Aorta (tissue), 5 donors: ENCODE results near the gene AFF2. TPM values are rescaled to one million over a fixed set of nuclear protein-coding genes. Genes with fewer than 3 reads are reported as not detected.
"Not testable (repeated sequence)": the region's sequence is repeated elsewhere in the genome, so short reads cannot be mapped to it uniquely, and the experiment has no call there.

Experiments
- ATAC-seq: fragments of 200-7000 bp; cut with Tn5 transposase; one replicate; pipeline ENCODE4 v1.9.1; 2022; ENCODE audit warnings: moderate library complexity; ENCODE audit not compliant: low FRiP score
- DNase-seq, 2 donors: peaks; one replicate each; pipeline ENCODE4 v3.0.0-alpha.2; 2020
- H3K27ac ChIP-seq, 2 donors: one replicate each; pipeline ENCODE4 v1.5.1; 2013; ENCODE audit warnings: low read length in 2 of 2, mild to moderate bottlenecking in 2 of 2, moderate library complexity in 2 of 2, control low read depth in 1 of 2, inconsistent platforms in 1 of 2, low read depth in 1 of 2
- H3K27me3 ChIP-seq, 2 donors: one replicate each; pipeline ENCODE4 v1.6.1; 2013; ENCODE audit warnings: control low read depth in 1 of 2, low read length in 1 of 2, mild to moderate bottlenecking in 1 of 2, moderate library complexity in 1 of 2; ENCODE audit not compliant: insufficient read depth in 2 of 2, control insufficient read depth in 1 of 2
- H3K36me3 ChIP-seq, 2 donors: one replicate each; pipeline ENCODE4 v1.6.1; 2013; ENCODE audit warnings: control low read depth in 1 of 2, low read length in 1 of 2, mild to moderate bottlenecking in 1 of 2; ENCODE audit not compliant: insufficient read depth in 2 of 2, control insufficient read depth in 1 of 2
- H3K4me1 ChIP-seq, 2 donors: one replicate each; pipeline ENCODE4 v1.6.1; 2013; ENCODE audit warnings: low read length in 2 of 2, control low read depth in 1 of 2, mild to moderate bottlenecking in 1 of 2, moderate library complexity in 1 of 2; ENCODE audit not compliant: insufficient read depth in 2 of 2, control insufficient read depth in 1 of 2
- H3K4me3 ChIP-seq, 2 donors: one replicate each; pipeline ENCODE4 v1.5.1; 2013; ENCODE audit warnings: low read length in 2 of 2, control low read depth in 1 of 2, mild to moderate bottlenecking in 1 of 2
- H3K9me3 ChIP-seq: one replicate; pipeline ENCODE4 v1.6.1; 2013; ENCODE audit warnings: mild to moderate bottlenecking, low read length; ENCODE audit not compliant: control insufficient read depth
- WGBS, 2 donors: extraction: QIAGEN DNeasy Blood & Tissue Kit; methylation state at CpG; one replicate each; pipeline ENCODE4 v1.1.7; 2013; 5-methylcytosine and 5-hydroxymethylcytosine counted together
- intact Hi-C, 2 donors: fragments of 100-400 bp; cut with DNase I; formaldehyde crosslinking; loops; one replicate each; pipeline versions ENCODE4 v1.14.2 to v1.15.0; 2022
- polyA plus RNA-seq, 2 donors: library from polyadenylated mRNA; stranded (reverse); fragments of 200-250 nt; gene quantifications; one replicate each; pipeline ENCODE4 v1.2.3, GENCODE V29; 2013
- total RNA-seq, 2 donors: library from RNA; stranded (reverse); fragmentation: NEBNext Ultra II Directional; extraction: Animal tissue kit (Norgen Biotek cat#: 25700); gene quantifications; one replicate each; pipeline ENCODE4 v1.2.1, GENCODE V29; 2021
- donor health status: healthy with polysubstance abuse.
- donor health status: Bipolar disorder and iron deficiency.
- donor health status: DM: no; HTN: no; CAD: no.
- donor health status: DM: no; HTN: no; CAD: no.
- donor health status: DM: yes; HTN: yes; CAD: no.

AFF2 gene
- total and polyA plus RNA-seq, 4 donors: 0.25 to 2.7 (median 1.2) TPM

DNA sequence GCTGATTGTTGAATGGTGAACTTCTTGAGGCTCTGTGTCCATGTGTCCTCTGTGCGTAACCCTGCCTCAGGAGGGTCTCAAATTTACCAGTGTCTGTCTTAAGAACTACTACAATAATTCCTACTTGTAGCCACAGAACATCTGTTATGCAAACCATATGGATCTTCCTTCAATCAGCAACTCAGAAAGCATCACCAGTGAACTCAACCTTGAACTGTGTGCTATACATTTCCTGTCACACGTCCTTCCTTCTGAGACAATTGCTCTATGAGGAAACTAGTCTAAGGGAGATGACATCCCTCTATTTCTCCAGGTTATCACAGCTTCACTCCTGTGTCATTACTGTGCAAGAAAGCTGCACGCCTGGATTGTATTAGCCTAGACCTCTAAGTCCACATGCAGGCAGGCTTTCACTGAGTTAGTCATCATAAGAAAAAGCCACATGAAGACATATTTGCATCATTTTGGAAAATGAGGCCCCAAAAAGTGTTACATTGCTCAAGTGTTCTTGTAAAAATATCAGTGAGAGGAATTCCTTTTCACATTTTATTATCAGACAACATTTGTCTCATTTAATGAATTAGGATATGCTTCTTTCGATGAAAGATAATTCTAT, 157.8 kb downstream of the AFF2 start:
- H3K36me3 ChIP-seq: no peaks in the 10 kb centered on the region
- WGBS, 2 donors: 67 to 82% methylated on average over 4 of the region's 4 CpGs
- H3K4me3 ChIP-seq: no peak overlapping the region
- H3K27me3 ChIP-seq: no peaks in the 10 kb centered on the region
- no peaks in the 10 kb centered on the region for H3K9me3 ChIP-seq
- H3K27ac ChIP-seq: no peak overlapping the region
- ATAC-seq: no peak
- DNase-seq: no peak
- intact Hi-C loops: no loop called here
- no peaks in the 10 kb centered on the region for H3K4me1 ChIP-seq

DNA sequence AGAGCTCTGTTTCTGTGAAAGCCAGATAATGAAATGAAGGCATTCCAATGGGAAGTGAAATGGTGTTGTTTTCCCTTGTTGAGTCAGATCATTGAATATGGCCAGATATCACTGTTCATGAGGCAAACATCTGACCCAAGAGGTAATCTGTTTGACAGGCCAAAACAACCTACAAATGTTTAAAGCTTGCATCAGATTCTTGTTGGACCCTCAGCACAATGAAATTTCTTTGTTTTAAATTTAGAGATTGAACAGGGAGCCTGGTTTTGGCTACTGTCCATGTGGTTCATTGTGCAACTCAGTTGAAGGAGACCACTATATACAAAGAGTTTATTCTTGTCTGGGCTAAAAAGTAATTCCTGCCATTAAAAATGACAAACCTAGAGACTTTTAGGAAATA, 159.1 kb downstream of the AFF2 start:
- Histone ChIP-seq H3K27me3 (no peaks in the 10 kb centered on the region), H3K4me1 (no peaks in the 10 kb centered on the region), H3K27ac (no peak overlapping the region), H3K36me3 (no peaks in the 10 kb centered on the region), H3K4me3 (no peak overlapping the region), H3K9me3 (no peaks in the 10 kb centered on the region)
- DNase-seq (no peak), ATAC-seq (no peak)
- intact Hi-C loops: no loop called here

DNA sequence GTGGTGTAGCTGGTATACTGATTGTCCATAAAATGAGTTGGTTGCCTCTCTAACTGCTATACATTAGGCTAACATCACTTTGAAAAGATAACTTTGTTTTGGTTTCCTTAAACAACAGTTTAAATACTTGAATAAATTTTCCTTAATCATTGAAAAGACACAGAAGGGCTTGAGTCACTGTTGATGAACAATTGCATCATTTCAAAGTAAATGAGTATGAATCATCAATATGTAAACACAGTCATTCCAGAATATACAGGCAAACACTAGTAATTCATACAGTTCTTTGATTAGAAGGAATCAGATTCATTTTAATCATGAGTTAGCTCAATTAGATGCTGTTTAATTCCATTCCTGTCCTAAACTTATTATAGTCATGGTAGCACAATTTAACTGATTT, 160.6 kb downstream of the AFF2 start:
- H3K27me3 ChIP-seq: no peaks in the 10 kb centered on the region
- H3K4me3 ChIP-seq: no peak overlapping the region
- H3K4me1 ChIP-seq: no peaks in the 10 kb centered on the region
- intact Hi-C loops: no loop called here
- DNase-seq (no peak), ATAC-seq (no peak)
- no peak overlapping the region for H3K27ac ChIP-seq
- H3K36me3 ChIP-seq: no peaks in the 10 kb centered on the region
- no peaks in the 10 kb centered on the region for H3K9me3 ChIP-seq

DNA sequence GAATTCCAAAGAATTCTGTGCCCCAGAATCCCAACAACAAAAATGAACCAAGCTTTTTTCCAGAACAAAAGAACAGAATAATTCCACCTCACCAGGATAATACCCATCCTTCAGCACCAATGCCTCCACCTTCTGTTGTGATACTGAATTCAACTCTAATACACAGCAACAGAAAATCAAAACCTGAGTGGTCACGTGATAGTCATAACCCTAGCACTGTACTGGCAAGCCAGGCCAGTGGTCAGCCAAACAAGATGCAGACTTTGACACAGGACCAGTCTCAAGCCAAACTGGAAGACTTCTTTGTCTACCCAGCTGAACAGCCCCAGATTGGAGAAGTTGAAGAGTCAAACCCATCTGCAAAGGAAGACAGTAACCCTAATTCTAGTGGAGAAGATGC, 161.6 kb downstream of the AFF2 start:
- Histone ChIP-seq H3K27me3 (no peaks in the 10 kb centered on the region), H3K27ac (no peak overlapping the region), H3K4me1 (no peaks in the 10 kb centered on the region), H3K36me3 (no peaks in the 10 kb centered on the region), H3K4me3 (no peak overlapping the region), H3K9me3 (no peaks in the 10 kb centered on the region)
- DNase-seq: no peak
- 56 to 94% methylated on average over 1 of the region's 1 CpG for WGBS, 2 donors
- intact Hi-C loops: no loop called here
- no peak for ATAC-seq

DNA sequence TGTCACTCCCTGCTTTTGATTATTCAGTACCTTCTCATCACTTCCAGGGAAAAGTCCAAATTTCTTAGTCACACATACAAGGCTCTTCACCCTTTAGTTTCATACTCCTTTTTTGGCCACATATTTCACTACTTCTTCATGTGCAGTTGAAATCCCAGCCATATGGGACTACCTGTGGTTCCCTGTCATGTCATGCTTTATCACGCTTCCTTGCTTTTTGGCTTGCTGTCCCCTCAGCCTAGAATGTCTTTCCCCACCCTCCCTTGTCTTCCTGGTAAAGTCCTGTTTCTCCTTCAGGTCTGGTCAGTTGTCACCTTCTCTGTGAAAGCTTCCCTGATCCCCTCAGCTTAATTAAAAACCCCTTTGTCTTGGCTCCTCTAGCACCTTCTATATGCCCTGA, 163.8 kb downstream of the AFF2 start:
- no peaks in the 10 kb centered on the region for H3K9me3 ChIP-seq
- intact Hi-C loops: no loop called here
- 86 to 95% methylated on average over 1 of the region's 1 CpG for WGBS, 2 donors
- DNase-seq (no peak), ATAC-seq (no peak)
- no peaks in the 10 kb centered on the region for H3K36me3 ChIP-seq
- H3K27ac ChIP-seq: no peak overlapping the region
- no peak overlapping the region for H3K4me3 ChIP-seq
- no peaks in the 10 kb centered on the region for H3K4me1 ChIP-seq
- no peaks in the 10 kb centered on the region for H3K27me3 ChIP-seq

DNA sequence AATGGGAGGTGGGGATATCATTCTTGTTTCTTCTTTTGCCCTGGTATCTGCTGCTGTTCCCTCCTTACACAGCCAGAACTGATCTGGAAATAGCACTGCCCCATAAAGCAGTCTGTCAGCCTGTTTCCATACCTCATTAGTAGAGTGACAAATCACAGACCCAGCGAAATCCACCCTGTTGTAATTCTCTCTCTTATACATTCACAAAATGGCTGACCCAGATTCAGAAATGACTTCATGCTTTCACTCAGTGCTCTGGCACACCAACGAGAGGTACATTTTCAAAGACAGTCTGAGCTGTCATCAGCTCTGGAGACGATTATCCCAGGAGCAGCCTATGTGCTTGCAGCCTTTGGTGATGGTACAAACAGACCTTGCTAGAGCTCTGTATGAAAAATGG, 164.6 kb downstream of the AFF2 start:
- DNase-seq: no peak
- H3K9me3 ChIP-seq: no peaks in the 10 kb centered on the region
- intact Hi-C loops: no loop called here
- H3K4me3 ChIP-seq: no peak overlapping the region
- H3K27ac ChIP-seq: no peak overlapping the region
- H3K36me3 ChIP-seq: no peaks in the 10 kb centered on the region
- 42 to 53% methylated on average over 3 of the region's 3 CpGs for WGBS, 2 donors
- ATAC-seq: no peak
- H3K4me1 ChIP-seq: no peaks in the 10 kb centered on the region
- H3K27me3 ChIP-seq: no peaks in the 10 kb centered on the region

DNA sequence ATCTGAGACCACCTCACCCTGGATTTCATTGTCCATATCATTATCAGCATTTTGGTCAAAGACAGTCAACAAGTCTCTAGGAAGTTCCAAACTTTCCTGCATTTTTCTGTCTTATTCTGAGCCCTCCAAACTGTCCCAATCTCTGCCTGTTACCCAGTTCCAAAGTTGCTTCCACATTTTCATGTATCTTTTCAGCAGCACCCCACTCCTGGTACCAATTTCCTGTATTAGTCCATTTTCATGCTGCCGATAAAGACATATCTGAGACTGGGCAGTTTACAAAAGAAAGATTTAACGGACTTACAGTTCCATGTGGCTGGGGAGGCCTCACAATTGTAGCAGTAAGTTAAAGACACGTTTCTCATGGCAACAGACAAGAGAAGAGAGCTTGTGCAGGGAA, 168.8 kb downstream of the AFF2 start:
- H3K27me3 ChIP-seq, intact Hi-C loops, H3K27ac ChIP-seq, DNase-seq, ATAC-seq, H3K36me3 ChIP-seq, H3K9me3 ChIP-seq, H3K4me1 ChIP-seq, H3K4me3 ChIP-seq: not testable (repeated sequence)
- WGBS, 2 donors: 76 to 94% methylated on average over 3 of the region's 3 CpGs

DNA sequence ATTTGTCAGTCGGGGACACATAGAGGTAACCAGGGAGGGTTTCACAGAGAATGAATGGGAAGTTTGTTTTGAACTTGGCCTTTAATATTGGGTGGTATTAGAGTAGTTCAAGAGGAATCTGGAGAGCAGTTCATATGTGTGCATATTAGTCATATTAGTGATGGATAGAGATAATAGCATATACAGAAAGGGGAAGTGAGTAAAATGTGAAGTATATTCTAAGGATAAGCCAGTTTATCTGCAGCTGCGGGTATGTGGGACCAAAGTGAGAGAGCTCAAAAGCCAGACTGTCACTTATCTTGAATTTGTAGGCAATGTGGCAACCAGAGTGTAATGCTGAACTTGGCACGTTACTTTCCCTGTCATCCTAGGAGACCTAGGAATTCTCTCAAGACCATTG, 169.9 kb downstream of the AFF2 start:
- no peaks in the 10 kb centered on the region for H3K9me3 ChIP-seq
- no peak overlapping the region for H3K27ac ChIP-seq
- ATAC-seq (no peak), DNase-seq (no peak)
- H3K4me3 ChIP-seq: no peak overlapping the region
- 71 to 73% methylated on average over 3 of the region's 3 CpGs for WGBS, 2 donors
- no peaks in the 10 kb centered on the region for H3K27me3 ChIP-seq
- no peaks in the 10 kb centered on the region for H3K36me3 ChIP-seq
- no peaks in the 10 kb centered on the region for H3K4me1 ChIP-seq
- intact Hi-C loops: no loop called here

DNA sequence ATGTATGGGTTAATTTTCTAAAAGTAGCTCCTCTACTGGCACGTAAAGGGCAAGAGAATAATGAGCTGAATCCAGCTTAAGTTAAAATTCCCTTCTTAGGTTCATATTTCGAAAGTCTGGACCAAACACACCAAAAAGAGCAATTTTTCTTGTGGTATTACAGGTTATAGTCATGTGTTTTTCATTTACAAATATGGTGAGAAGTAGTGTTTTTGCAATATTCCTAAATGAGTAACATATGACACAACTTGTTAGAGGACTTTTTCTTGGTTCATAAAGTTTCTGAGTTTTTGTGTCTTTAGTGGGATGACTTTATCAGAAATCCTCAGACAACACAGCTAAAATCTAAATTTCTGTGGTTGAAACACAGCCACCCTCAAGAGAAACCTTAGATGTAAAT, 172.1 kb downstream of the AFF2 start:
- H3K27ac ChIP-seq: no peak overlapping the region
- no peaks in the 10 kb centered on the region for H3K27me3 ChIP-seq
- ATAC-seq (no peak), DNase-seq (no peak)
- intact Hi-C loops: no loop called here
- no peaks in the 10 kb centered on the region for H3K4me1 ChIP-seq
- H3K9me3 ChIP-seq: no peaks in the 10 kb centered on the region
- H3K4me3 ChIP-seq: no peak overlapping the region
- H3K36me3 ChIP-seq: no peaks in the 10 kb centered on the region
- 41 to 68% methylated on average over 2 of the region's 2 CpGs for WGBS, 2 donors
